ENCODE measurements around the gene LCN2. TPM values are rescaled to one million over a fixed set of nuclear protein-coding genes. Genes with fewer than 3 reads are reported as not detected.

The LCN2 gene
- total and polyA plus RNA-seq, 9 of the 15 experiments (the other 6 are each of a cell fraction or from before 2014, with no cell fraction given) = 0.10 to 1.2 (median 0.44) TPM; not detected in 1

GRCh38 chr9:128162215-128163026, 13.2 kb downstream of the LCN2 start (continued):
- TF ChIP-seq ZNF140 (CRISPR knock-in tag; IDR thresholded peaks at IDR 0.05) = no peak
- no peak for TF ChIP-seq IFI16 (CRISPR knock-in tag; IDR thresholded peaks at IDR 0.05)
- TF ChIP-seq SIRT6 (IDR thresholded peaks at IDR 0.05; ENCODE audit: low read depth, low read length) = no peak
- no peak for TF ChIP-seq ZNF695 (CRISPR knock-in tag; IDR thresholded peaks at IDR 0.05)
- peak; percentile 35; the same call in 1 of the 2 replicates for TF ChIP-seq RBFOX2 (IDR thresholded peaks at IDR 0.05; ENCODE audit: low read depth, low read length)
- TF ChIP-seq FOXJ3 (CRISPR knock-in tag; IDR thresholded peaks at IDR 0.05) = no peak

GRCh38 chr9:128163027-128163515, 13.8 kb downstream of the LCN2 start:
- 88% methylated on average over 6 of the region's 6 CpGs for WGBS (ENCODE audit: insufficient coverage, low coverage, missing lambda C conversion rate)
- Histone ChIP-seq H3K9me3 (replicated peaks; ENCODE audit: control insufficient read depth, insufficient read depth, low read depth, low read length) (no peaks in the 10 kb centered on the region), H3K27ac (ENCODE audit: extremely low read depth, low read depth, low read length) (no peak overlapping the region), H3K4me2 (ENCODE audit: insufficient read depth, low read length) (no peak overlapping the region), H3K36me3 (ENCODE audit: control insufficient read depth, insufficient read depth, low read length) (peaks cover 58% of the 10 kb centered on the region), H3K79me2 (ENCODE audit: control insufficient read depth, insufficient read depth, low read length) (peaks cover 27% of the 10 kb centered on the region), H3K9ac (ENCODE audit: insufficient read depth in 1 of 2, low read depth in 2 of 2, low read length in 2 of 2) (peak overlapping the region in 1 of 2 experiments; percentile 75; a peak in 2 of 4 replicates), H3K27me3 (ENCODE audit: control insufficient read depth in 2 of 2, insufficient read depth in 2 of 2, low read length in 2 of 2) (no peaks in the 10 kb centered on the region), H3K4me1 (replicated peaks in 1 of 2; ENCODE audit: control insufficient read depth in 2 of 2, insufficient read depth in 2 of 2, low read length in 2 of 2) (peaks cover 10 to 50% of the 10 kb centered on the region in 2 experiments), H4K20me1 (replicated peaks; ENCODE audit: control insufficient read depth, insufficient read depth, low read length) (peaks cover 18% of the 10 kb centered on the region; the same call in 1 of the 2 replicates), H2AFZ (ENCODE audit: low read depth, low read length) (no peak overlapping the region), H3K4me3 (no peak overlapping the region), H3K9me1 (ENCODE audit: control insufficient read depth, insufficient read depth, low read length) (no peaks in the 10 kb centered on the region)
- POLR2A ChIA-PET = interaction anchor here (4.8 to 11.0 kb wide), 2 partner anchors 12 kb away, joined by 37 to 155 read pairs; no protein-coding TSS in a partner anchor
- FAIRE-seq (no peak), ATAC-seq (no peak), DNase-seq (ENCODE audit: extremely low read depth in 1 of 4, low spot score in 3 of 4) (no peak)
- CTCF ChIA-PET (ENCODE audit: low intra/inter-chr PET ratio) = no interaction called here
- in situ Hi-C loops (cut with MboI) = no loop called here
- intact Hi-C loops (cut with micrococcal nuclease) = loop anchor here (5.0 kb wide), 1 partner anchor 44 kb away; no protein-coding TSS in a partner anchor
- no TSS peak for BruUV-seq (replicated peaks)
- 0 out of 2 replicates have a peak, but pooled peaks have one; percentile 24 for TF ChIP-seq TCF15 (CRISPR knock-in tag; IDR thresholded peaks at IDR 0.05)
- TF ChIP-seq HDAC2 (IDR thresholded peaks at IDR 0.05) = peak; percentile 91
- TF ChIP-seq SUPT5H (IDR thresholded peaks at IDR 0.05) = 0 out of 2 replicates have a peak, but pooled peaks have one; percentile 5
- TF ChIP-seq MXI1 (IDR thresholded peaks at IDR 0.05; ENCODE audit: low read depth, low read length) = no peak
- TF ChIP-seq ZNF24 (IDR thresholded peaks at IDR 0.05) = no peak
- 0 out of 2 replicates have a peak, but pooled peaks have one; percentile 10 for TF ChIP-seq PTRF (tag; IDR thresholded peaks at IDR 0.05)
- no peak for TF ChIP-seq CREB5 (CRISPR knock-in tag; IDR thresholded peaks at IDR 0.05)
- TF ChIP-seq ZNF830 (CRISPR knock-in tag; IDR thresholded peaks at IDR 0.05) = no peak
- peak; percentile 58; the same call in 1 of the 2 replicates for TF ChIP-seq ETV1 (tag; conservative IDR thresholded peaks at IDR 0.05; ENCODE audit: low read depth)
- TF ChIP-seq ZNF431 (CRISPR knock-in tag; IDR thresholded peaks at IDR 0.05) = no peak
- no peak for TF ChIP-seq POLR2A (conservative IDR thresholded peaks at IDR 0.05)
